K562 (cell line): Measurements from ENCODE around the gene NCF2. TPM values are rescaled to one million over a fixed set of nuclear protein-coding genes. Genes with fewer than 3 reads are reported as not detected.

Experiments used
- ATAC-seq: fragments of 200-7000 bp; cut with Tn5 transposase; 3 replicates; pipeline ENCODE4 v1.9.1; 2020; ENCODE audit warnings: moderate library complexity
- BruUV-seq: library from RNA; stranded (reverse); fragments of 400-500 nt; replicated peaks from 2 replicates; lab custom pipeline; 2021; lab: Mats Ljungman, UMichigan
- CTCF ChIA-PET: fragments of 300-600 bp; formaldehyde crosslinking; extraction: SDS; loops from one replicate; lab custom pipeline; 2021; ENCODE audit warnings: low intra/inter-chr PET ratio; lab: Yijun Ruan, JAX
- POLR2A ChIA-PET: fragments of 300-600, 350-650 bp; sonication (Branson Sonifier 250); formaldehyde crosslinking; extraction: SDS; loops from one replicate; lab custom pipeline; 2021; ENCODE audit warnings: antibody characterized with exemption, inconsistent platforms; lab: Yijun Ruan, JAX
- DNase-seq, 4 experiments: peaks; one replicate each; pipeline versions ENCODE4 v3.0.0 to v3.0.0-alpha.2; 2011 to 2018; ENCODE audit warnings: low spot score in 3 of 4, mixed read lengths in 3 of 4; ENCODE audit errors: extremely low read depth in 1 of 4
- FAIRE-seq: peaks from 2 replicates; lab custom pipeline; 2011; peaks lifted over from hg19 to GRCh38; lab: Jason Lieb, UNC
- H2AFZ ChIP-seq: 2 replicates; pipeline ENCODE4 v1.6.0; 2011; ENCODE audit warnings: low read depth, low read length, control low read depth, inconsistent platforms
- H3K27ac ChIP-seq: fragments of 200-600 bp; 3 replicates; pipeline ENCODE4 v1.8.0; 2011; ENCODE audit warnings: low read depth, mild to moderate bottlenecking, control low read depth, inconsistent platforms, low read length, moderate library complexity, mixed read lengths; ENCODE audit errors: extremely low read depth
- H3K27me3 ChIP-seq, 2 experiments: fragments of 300-600 bp in 1 of 2; 2 replicates in 1 of 2; 3 replicates in 1 of 2; pipeline versions ENCODE4 v1.6.0 to v1.8.0; 2011; ENCODE audit warnings: inconsistent platforms in 2 of 2, low read length in 2 of 2, mild to moderate bottlenecking in 1 of 2, mixed read lengths in 1 of 2, moderate library complexity in 1 of 2; ENCODE audit not compliant: control insufficient read depth in 2 of 2, insufficient read depth in 2 of 2
- H3K36me3 ChIP-seq: fragments of 300-600 bp; 3 replicates; pipeline ENCODE4 v1.8.0; 2011; ENCODE audit warnings: mild to moderate bottlenecking, low read length, inconsistent platforms; ENCODE audit not compliant: control insufficient read depth, insufficient read depth
- H3K4me1 ChIP-seq, 2 experiments: fragments of 200-600 bp in 1 of 2; replicated peaks in 1 of 2; 2 replicates in 1 of 2; 3 replicates in 1 of 2; pipeline versions ENCODE4 v1.5.1 to v1.8.0; 2011; ENCODE audit warnings: inconsistent platforms in 2 of 2, low read length in 2 of 2, mild to moderate bottlenecking in 1 of 2, mixed read lengths in 1 of 2, moderate library complexity in 1 of 2; ENCODE audit not compliant: control insufficient read depth in 2 of 2, insufficient read depth in 2 of 2
- H3K4me2 ChIP-seq: 2 replicates; pipeline ENCODE4 v1.6.1; 2011; ENCODE audit warnings: low read length, control low read depth, inconsistent platforms, mixed read lengths; ENCODE audit not compliant: insufficient read depth
- H3K4me3 ChIP-seq: fragments of 200-600 bp; sonication (generic), shearing (Covaris generic); 2 replicates; pipeline ENCODE4 v1.5.1; 2016; ENCODE audit warnings: control low read depth, inconsistent platforms
- H3K79me2 ChIP-seq: fragments of 200-600 bp; 3 replicates; pipeline ENCODE4 v1.8.0; 2011; ENCODE audit warnings: low read length, inconsistent platforms; ENCODE audit not compliant: control insufficient read depth, insufficient read depth
- H3K9ac ChIP-seq, 2 experiments: 2 replicates each; pipeline versions ENCODE4 v1.6.0 to v1.6.1; 2011; ENCODE audit warnings: low read depth in 2 of 2, low read length in 2 of 2, control low read depth in 1 of 2, inconsistent platforms in 1 of 2, mild to moderate bottlenecking in 1 of 2, mixed read lengths in 1 of 2; ENCODE audit not compliant: insufficient read depth in 1 of 2
- H3K9me1 ChIP-seq: one replicate; pipeline ENCODE4 v1.6.0; 2011; ENCODE audit warnings: inconsistent platforms, mild to moderate bottlenecking, low read length, moderate library complexity; ENCODE audit not compliant: control insufficient read depth, insufficient read depth
- H3K9me3 ChIP-seq: replicated peaks from 2 replicates; pipeline ENCODE4 v1.5.1; 2011; ENCODE audit warnings: low read depth, low read length, inconsistent platforms; ENCODE audit not compliant: control insufficient read depth, insufficient read depth
- H4K20me1 ChIP-seq: replicated peaks from 2 replicates; pipeline ENCODE4 v1.6.1; 2011; ENCODE audit warnings: low read length, inconsistent platforms, mixed read lengths; ENCODE audit not compliant: control insufficient read depth, insufficient read depth
- EGR1 ChIP-seq: fragments of 450-650 bp; conservative IDR thresholded peaks from 2 replicates; pipeline ENCODE4 v1.6.1; 2017; ENCODE audit warnings: mild to moderate bottlenecking
- RBM14 ChIP-seq: fragments of 200-400 bp; formaldehyde crosslinking; IDR thresholded peaks from 2 replicates; pipeline ENCODE4 v1.6.1; 2018; ENCODE audit warnings: low read depth, mild to moderate bottlenecking, low read length, moderate library complexity, borderline replicate concordance; ENCODE audit not compliant: insufficient read depth
- SREBF1 ChIP-seq: fragments of 150-350 bp; IDR thresholded peaks from 2 replicates; pipeline ENCODE4 v1.6.1; 2014; ENCODE audit warnings: antibody characterized with exemption, low read depth, low read length, borderline replicate concordance
- TCF3 ChIP-seq: sonication (generic); formaldehyde crosslinking; IDR thresholded peaks from 2 replicates; pipeline ENCODE4 v1.4.0; 2020; ENCODE audit warnings: mild to moderate bottlenecking, missing genetic modification reagents
- ZBTB7A ChIP-seq: IDR thresholded peaks from 2 replicates; pipeline ENCODE4 v1.6.1; 2011; ENCODE audit warnings: low read depth, mild to moderate bottlenecking, low read length, moderate library complexity, borderline replicate concordance; ENCODE audit not compliant: control insufficient read depth
- WGBS: fragments of 100-300 bp; shearing (Covaris generic); methylation state at CpG from one replicate; pipeline ENCODE4 v1.1.6; 2016; ENCODE audit warnings: low coverage, mixed read lengths; ENCODE audit not compliant: insufficient coverage; ENCODE audit errors: missing lambda C conversion rate; 5-methylcytosine and 5-hydroxymethylcytosine counted together
- in situ Hi-C: fragments of 300-500 bp; cut with MboI; formaldehyde crosslinking; loops from 4 replicates; pipeline ENCODE4 v1.15.0; 2018; ENCODE audit warnings: inconsistent platforms, mixed read lengths
- intact Hi-C: fragments of 100-400 bp; cut with micrococcal nuclease; formaldehyde crosslinking; loops from 2 replicates; pipeline ENCODE4 v1.14.2; 2022
- polyA plus RNA-seq, 8 experiments: library from polyadenylated mRNA; depleted of rRNA in 4 of 8; stranded (reverse) in 5 of 8; unstranded in 3 of 8; fragments of >200 nt; fragmentation: Nextera tagmentation in 2 of 8; fragmentation: Illumina TruSeq in 1 of 8; extraction: Ambion mirVana in 2 of 8; extraction: Trizol in 1 of 8; gene quantifications; 2 replicates each; pipeline versions ENCODE4 v1.2.1 to v1.2.3, GENCODE V29; 2011 to 2014; ENCODE audit warnings: inconsistent platforms in 1 of 8, missing spikeins in 1 of 8
- total RNA-seq, 7 experiments: library from RNA; depleted of rRNA in 6 of 7; stranded (reverse); fragments of >200 nt in 6 of 7; fragmentation: Illumina TruSeq in 2 of 7; extraction: Trizol in 2 of 7; gene quantifications; 2 replicates each; pipeline versions ENCODE4 v1.2.1 to v1.2.3, GENCODE V29; 2011 to 2021; ENCODE audit warnings: low replicate concordance in 1 of 7
- TF ChIP-seq, protein P1 (sequence below): fragments of 450-650 bp; formaldehyde crosslinking; IDR thresholded peaks from 2 replicates; pipeline ENCODE4 v1.4.0; 2020; ENCODE audit warnings: mild to moderate bottlenecking, moderate library complexity
- TF ChIP-seq, protein P2 (sequence below): sonication (generic); formaldehyde crosslinking; IDR thresholded peaks from 2 replicates; pipeline ENCODE4 v1.8.0; 2022; ENCODE audit warnings: mild to moderate bottlenecking, missing genetic modification reagents
- TF ChIP-seq, protein P3 (sequence below): IDR thresholded peaks from 2 replicates; pipeline ENCODE4 v1.6.1; 2011; ENCODE audit warnings: borderline replicate concordance, low read depth, mild to moderate bottlenecking, moderate library complexity, low read length; ENCODE audit not compliant: insufficient read depth, poor library complexity, severe bottlenecking
- TF ChIP-seq, protein P4 (sequence below): fragments of 250-450 bp; sonication (Bioruptor Pico); IDR thresholded peaks from 2 replicates; pipeline ENCODE4 v1.4.0; 2020; ENCODE audit warnings: mild to moderate bottlenecking, moderate library complexity

The NCF2 gene
- total and polyA plus RNA-seq, 9 of the 15 experiments (the other 6 are each of a cell fraction or from before 2014, with no cell fraction given), result 0.07 to 0.54 (median 0.16) TPM; not detected in 3

DNA sequence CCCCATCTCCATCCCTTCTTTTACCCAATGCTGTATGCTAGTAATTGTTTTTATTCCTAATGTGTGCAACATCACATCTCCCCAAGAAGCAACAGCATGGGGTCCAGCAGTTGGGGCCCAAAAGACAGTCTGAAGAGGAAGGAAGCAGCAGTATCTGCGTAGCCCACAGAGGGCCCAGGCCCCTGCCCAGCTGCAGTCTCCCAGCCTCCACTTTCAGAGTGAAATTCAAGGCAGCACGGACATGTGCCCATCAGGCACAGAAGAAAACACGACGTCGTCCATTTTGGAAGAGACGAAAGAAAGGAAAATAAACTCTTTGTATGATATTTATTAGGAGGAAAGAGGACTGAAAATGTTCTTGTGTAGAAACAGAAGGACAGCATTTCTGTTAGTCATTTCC is 37.4 kb downstream of the NCF2 start:
- Histone ChIP-seq H4K20me1 (peaks cover 7% of the 10 kb centered on the region; the same call in 1 of the 2 replicates), H3K4me2 (no peak overlapping the region), H3K9me1 (peaks cover 6% of the 10 kb centered on the region), H3K4me1 (peaks cover 6 to 12% of the 10 kb centered on the region in 2 experiments; a peak in 4 of 5 replicates), H3K36me3 (peaks cover 71% of the 10 kb centered on the region), H3K9me3 (no peaks in the 10 kb centered on the region), H3K4me3 (no peak overlapping the region), H3K27ac (no peak overlapping the region), H3K9ac (no peak overlapping the region), H3K27me3 (no peaks in the 10 kb centered on the region), H3K79me2 (no peaks in the 10 kb centered on the region), H2AFZ (no peak overlapping the region)
- POLR2A ChIA-PET, result no interaction called here
- FAIRE-seq (no peak), ATAC-seq (no peak), DNase-seq (no peak)
- WGBS, result 96% methylated on average over 5 of the region's 6 CpGs
- TF ChIP-seq, protein P1, sequence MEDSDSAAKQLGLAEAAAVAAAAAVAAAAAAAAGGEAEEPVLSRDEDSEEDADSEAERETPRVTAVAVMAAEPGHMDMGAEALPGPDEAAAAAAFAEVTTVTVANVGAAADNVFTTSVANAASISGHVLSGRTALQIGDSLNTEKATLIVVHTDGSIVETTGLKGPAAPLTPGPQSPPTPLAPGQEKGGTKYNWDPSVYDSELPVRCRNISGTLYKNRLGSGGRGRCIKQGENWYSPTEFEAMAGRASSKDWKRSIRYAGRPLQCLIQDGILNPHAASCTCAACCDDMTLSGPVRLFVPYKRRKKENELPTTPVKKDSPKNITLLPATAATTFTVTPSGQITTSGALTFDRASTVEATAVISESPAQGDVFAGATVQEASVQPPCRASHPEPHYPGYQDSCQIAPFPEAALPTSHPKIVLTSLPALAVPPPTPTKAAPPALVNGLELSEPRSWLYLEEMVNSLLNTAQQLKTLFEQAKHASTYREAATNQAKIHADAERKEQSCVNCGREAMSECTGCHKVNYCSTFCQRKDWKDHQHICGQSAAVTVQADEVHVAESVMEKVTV (CRISPR knock-in tag), result no peak
- TF ChIP-seq RBM14, result no peak
- BruUV-seq, result no TSS peak
- in situ Hi-C loops (no loop called here), intact Hi-C loops (no loop called here)
- CTCF ChIA-PET, result no interaction called here

DNA sequence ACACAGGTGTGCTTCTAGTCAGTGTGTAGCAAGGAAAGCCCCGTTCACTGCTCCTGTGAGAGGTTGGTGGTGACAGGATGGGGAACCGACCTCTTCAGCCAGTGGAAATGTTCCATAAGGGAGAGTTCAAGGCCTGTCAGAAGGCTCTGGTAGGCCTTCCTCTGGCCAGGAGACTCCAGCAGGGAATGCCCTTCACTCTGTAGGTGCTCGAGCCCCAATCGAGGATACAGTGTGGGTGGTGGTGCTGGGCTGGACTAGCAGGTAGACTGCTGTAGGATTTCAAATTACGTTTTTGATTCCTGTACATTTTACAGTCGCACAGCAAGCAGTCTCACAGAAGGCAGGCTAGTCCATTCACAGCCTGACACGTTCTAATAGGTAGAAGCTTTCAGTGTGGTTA is 37.8 kb downstream of the NCF2 start:
- H3K4me3 ChIP-seq, result no peak overlapping the region
- FAIRE-seq (no peak), ATAC-seq (no peak), DNase-seq (no peak)
- H3K27ac ChIP-seq, result no peak overlapping the region
- in situ Hi-C loops (no loop called here), intact Hi-C loops (no loop called here)
- peaks cover 6% of the 10 kb centered on the region for H3K9me1 ChIP-seq
- CTCF ChIA-PET, result no interaction called here
- H3K4me1 ChIP-seq, result peaks cover 6 to 12% of the 10 kb centered on the region in 2 experiments; a peak in 4 of 5 replicates
- POLR2A ChIA-PET, result no interaction called here
- H3K79me2 ChIP-seq, result no peaks in the 10 kb centered on the region
- no TSS peak for BruUV-seq
- 90% methylated on average over 7 of the region's 7 CpGs for WGBS
- H2AFZ ChIP-seq, result no peak overlapping the region
- H3K9me3 ChIP-seq, result no peaks in the 10 kb centered on the region
- no peak overlapping the region for H3K4me2 ChIP-seq
- H3K36me3 ChIP-seq, result peaks cover 76% of the 10 kb centered on the region
- peaks cover 7% of the 10 kb centered on the region; the same call in 1 of the 2 replicates for H4K20me1 ChIP-seq
- no peak overlapping the region for H3K9ac ChIP-seq
- H3K27me3 ChIP-seq, result no peaks in the 10 kb centered on the region
- TF ChIP-seq SREBF1 (no peak), ZBTB7A (no peak), EGR1 (no peak), TCF3 (CRISPR knock-in tag) (no peak)
- TF ChIP-seq, protein P2, sequence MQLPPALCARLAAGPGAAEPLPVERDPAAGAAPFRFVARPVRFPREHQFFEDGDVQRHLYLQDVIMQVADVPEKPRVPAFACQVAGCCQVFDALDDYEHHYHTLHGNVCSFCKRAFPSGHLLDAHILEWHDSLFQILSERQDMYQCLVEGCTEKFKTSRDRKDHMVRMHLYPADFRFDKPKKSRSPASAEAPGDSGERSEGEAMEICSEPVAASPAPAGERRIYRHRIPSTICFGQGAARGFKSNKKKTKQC (CRISPR knock-in tag), result no peak
- TF ChIP-seq, protein P3, sequence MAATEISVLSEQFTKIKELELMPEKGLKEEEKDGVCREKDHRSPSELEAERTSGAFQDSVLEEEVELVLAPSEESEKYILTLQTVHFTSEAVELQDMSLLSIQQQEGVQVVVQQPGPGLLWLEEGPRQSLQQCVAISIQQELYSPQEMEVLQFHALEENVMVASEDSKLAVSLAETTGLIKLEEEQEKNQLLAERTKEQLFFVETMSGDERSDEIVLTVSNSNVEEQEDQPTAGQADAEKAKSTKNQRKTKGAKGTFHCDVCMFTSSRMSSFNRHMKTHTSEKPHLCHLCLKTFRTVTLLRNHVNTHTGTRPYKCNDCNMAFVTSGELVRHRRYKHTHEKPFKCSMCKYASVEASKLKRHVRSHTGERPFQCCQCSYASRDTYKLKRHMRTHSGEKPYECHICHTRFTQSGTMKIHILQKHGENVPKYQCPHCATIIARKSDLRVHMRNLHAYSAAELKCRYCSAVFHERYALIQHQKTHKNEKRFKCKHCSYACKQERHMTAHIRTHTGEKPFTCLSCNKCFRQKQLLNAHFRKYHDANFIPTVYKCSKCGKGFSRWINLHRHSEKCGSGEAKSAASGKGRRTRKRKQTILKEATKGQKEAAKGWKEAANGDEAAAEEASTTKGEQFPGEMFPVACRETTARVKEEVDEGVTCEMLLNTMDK, result no peak
- TF ChIP-seq, protein P4, sequence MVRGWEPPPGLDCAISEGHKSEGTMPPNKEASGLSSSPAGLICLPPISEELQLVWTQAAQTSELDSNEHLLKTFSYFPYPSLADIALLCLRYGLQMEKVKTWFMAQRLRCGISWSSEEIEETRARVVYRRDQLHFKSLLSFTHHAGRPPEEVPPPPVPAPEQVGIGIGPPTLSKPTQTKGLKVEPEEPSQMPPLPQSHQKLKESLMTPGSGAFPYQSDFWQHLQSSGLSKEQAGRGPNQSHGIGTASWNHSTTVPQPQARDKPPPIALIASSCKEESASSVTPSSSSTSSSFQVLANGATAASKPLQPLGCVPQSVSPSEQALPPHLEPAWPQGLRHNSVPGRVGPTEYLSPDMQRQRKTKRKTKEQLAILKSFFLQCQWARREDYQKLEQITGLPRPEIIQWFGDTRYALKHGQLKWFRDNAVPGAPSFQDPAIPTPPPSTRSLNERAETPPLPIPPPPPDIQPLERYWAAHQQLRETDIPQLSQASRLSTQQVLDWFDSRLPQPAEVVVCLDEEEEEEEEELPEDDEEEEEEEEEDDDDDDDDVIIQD, result no peak
